HCT116 (cell line): ENCODE data around the gene PRKAG2. TPM values are rescaled to one million over a fixed set of nuclear protein-coding genes. Genes with fewer than 3 reads are reported as not detected.

Experiments used
- ATAC-seq: fragments of 200-7000 bp; cut with Tn5 transposase; 2 replicates; pipeline ENCODE4 v1.9.1; 2020; ENCODE audit warnings: mild to moderate bottlenecking, moderate library complexity
- BruUV-seq: library from RNA; stranded (reverse); fragments of 400-500 nt; replicated peaks from 2 replicates; lab custom pipeline; 2021; lab: Mats Ljungman, UMichigan
- CTCF ChIA-PET: fragments of 300-600 bp; sonication (Branson Sonifier 250); formaldehyde crosslinking; loops from one replicate; lab custom pipeline; 2021; ENCODE audit warnings: antibody characterized with exemption; lab: Charles Lee
- POLR2A ChIA-PET: fragments of 300-600, 350-600 bp; sonication (Branson Sonifier 250); formaldehyde crosslinking; loops from one replicate; lab custom pipeline; 2021; ENCODE audit warnings: antibody characterized with exemption; lab: Charles Lee
- RAD21 ChIA-PET, 2 experiments: fragments of 300-600 bp; sonication (Branson Sonifier 250); formaldehyde crosslinking; loops; one replicate each; lab custom pipeline; 2023; ENCODE audit warnings: low total read pairs in 2 of 2; ENCODE audit not compliant: uncharacterized antibody in 2 of 2, unreplicated experiment in 2 of 2, low non-redundant PET in 1 of 2; lab: Charles Lee
- DNase-seq: peaks from one replicate; pipeline ENCODE4 v3.0.0-alpha.2; 2010; ENCODE audit warnings: low read depth, low spot score
- H2AFZ ChIP-seq: fragments of 200-600 bp; shearing (Covaris generic), sonication (generic); 2 replicates; pipeline ENCODE4 v1.6.1; 2017; ENCODE audit warnings: low read depth, mixed run types, mixed read lengths, antibody characterized with exemption, low read length; ENCODE audit not compliant: poor library complexity, severe bottlenecking
- H3K27ac ChIP-seq: 2 replicates; pipeline ENCODE4 v1.5.1; 2012; ENCODE audit warnings: low read depth, low read length
- H3K27me3 ChIP-seq: fragments of 200-600 bp; sonication (generic); 2 replicates; pipeline ENCODE4 v1.6.1; 2016; ENCODE audit warnings: mixed run types, low read length, mixed read lengths; ENCODE audit not compliant: insufficient read depth
- H3K36me3 ChIP-seq, 2 experiments: fragments of 200-500 bp in 1 of 2; fragments of 200-600 bp in 1 of 2; sonication (Bioruptor generic) in 1 of 2; sonication (generic) in 1 of 2; 2 replicates each; pipeline versions ENCODE4 v1.5.1 to v1.6.1; 2014 to 2016; ENCODE audit warnings: low read length in 2 of 2, inconsistent platforms in 1 of 2, mixed read lengths in 1 of 2, mixed run types in 1 of 2; ENCODE audit not compliant: insufficient read depth in 2 of 2, control insufficient read depth in 1 of 2
- H3K4me1 ChIP-seq, 2 experiments: fragments of 200-600 bp in 1 of 2; sonication (generic) in 1 of 2; 2 replicates each; pipeline versions ENCODE4 v1.5.1 to v1.6.1; 2012 to 2017; ENCODE audit warnings: low read length in 2 of 2, inconsistent platforms in 1 of 2, mild to moderate bottlenecking in 1 of 2, mixed read lengths in 1 of 2, mixed run types in 1 of 2, moderate library complexity in 1 of 2; ENCODE audit not compliant: insufficient read depth in 2 of 2, control insufficient read depth in 1 of 2
- H3K4me2 ChIP-seq: fragments of 200-600 bp; sonication (generic); 2 replicates; pipeline ENCODE4 v1.6.1; 2017; ENCODE audit warnings: mixed run types, low read length, mixed read lengths
- H3K4me3 ChIP-seq, 2 experiments: fragments of 200-600 bp in 1 of 2; sonication (generic) in 1 of 2; replicated peaks in 1 of 2; 2 replicates each; pipeline ENCODE4 v1.5.1; 2011 to 2016; ENCODE audit warnings: low read length in 2 of 2, control low read depth in 1 of 2, low read depth in 1 of 2, mild to moderate bottlenecking in 1 of 2, mixed read lengths in 1 of 2, mixed run types in 1 of 2
- H3K79me2 ChIP-seq: fragments of 200-600 bp; sonication (generic); 2 replicates; pipeline ENCODE4 v1.6.1; 2017; ENCODE audit warnings: mild to moderate bottlenecking, mixed run types, low read length, moderate library complexity, mixed read lengths; ENCODE audit not compliant: insufficient read depth
- H3K9ac ChIP-seq: fragments of 200-600 bp; sonication (generic); 2 replicates; pipeline ENCODE4 v1.6.1; 2016; ENCODE audit warnings: low read length, mixed read lengths
- H3K9me2 ChIP-seq: fragments of 200-600 bp; sonication (generic), shearing (Covaris generic); 2 replicates; pipeline ENCODE4 v1.6.1; 2017; ENCODE audit warnings: mixed run types, mild to moderate bottlenecking, moderate library complexity; ENCODE audit not compliant: insufficient read depth
- H3K9me3 ChIP-seq, 2 experiments: fragments of 200-500 bp in 1 of 2; fragments of 200-600 bp in 1 of 2; sonication (Bioruptor generic) in 1 of 2; sonication (generic) in 1 of 2; 2 replicates each; pipeline ENCODE4 v1.6.1; 2014 to 2017; ENCODE audit warnings: low read length in 2 of 2, mixed read lengths in 2 of 2, inconsistent platforms in 1 of 2, low read depth in 1 of 2, mild to moderate bottlenecking in 1 of 2, mixed run types in 1 of 2, moderate library complexity in 1 of 2; ENCODE audit not compliant: control insufficient read depth in 1 of 2, insufficient read depth in 1 of 2
- H4K20me1 ChIP-seq: fragments of 200-600 bp; sonication (generic), shearing (Covaris generic); 2 replicates; pipeline ENCODE4 v1.6.1; 2017; ENCODE audit warnings: mixed run types, mild to moderate bottlenecking, moderate library complexity; ENCODE audit not compliant: insufficient read depth
- CBX3 ChIP-seq: IDR thresholded peaks from 2 replicates; pipeline ENCODE4 v1.6.1; 2012; ENCODE audit warnings: low read depth
- CTCF ChIP-seq, 3 experiments: fragments of 200-600 bp in 1 of 3; sonication (generic) in 1 of 3; IDR thresholded peaks in 2 of 3; conservative IDR thresholded peaks in 1 of 3; 2 replicates each; pipeline ENCODE4 v1.5.1; 2012 to 2017; ENCODE audit warnings: low read depth in 2 of 3, low read length in 2 of 3, antibody characterized with exemption in 1 of 3, borderline replicate concordance in 1 of 3, control low read depth in 1 of 3, mild to moderate bottlenecking in 1 of 3, mixed read lengths in 1 of 3, mixed run types in 1 of 3, moderate library complexity in 1 of 3; ENCODE audit not compliant: insufficient read depth in 1 of 3
- EGR1 ChIP-seq: IDR thresholded peaks from 2 replicates; pipeline ENCODE4 v1.6.1; 2012; ENCODE audit warnings: low read depth
- ELF1 ChIP-seq: IDR thresholded peaks from 2 replicates; pipeline ENCODE4 v1.6.1; 2012; ENCODE audit warnings: low read depth, borderline replicate concordance
- EZH2 ChIP-seq: fragments of 200-600 bp; sonication (generic); IDR thresholded peaks from 2 replicates; pipeline ENCODE4 v1.6.1; 2017; ENCODE audit warnings: antibody characterized with exemption, mixed run types
- EZH2phosphoT487 ChIP-seq: fragments of 200-600 bp; IDR thresholded peaks from 2 replicates; pipeline ENCODE4 v1.6.1; 2018; ENCODE audit warnings: antibody characterized with exemption, borderline replicate concordance
- JUND ChIP-seq: IDR thresholded peaks from 2 replicates; pipeline ENCODE4 v1.6.1; 2012
- SIN3A ChIP-seq: IDR thresholded peaks from 2 replicates; pipeline ENCODE4 v1.6.1; 2012; ENCODE audit warnings: low read depth
- TCF7L2 ChIP-seq: IDR thresholded peaks from 2 replicates; pipeline ENCODE4 v1.7.0; 2011; ENCODE audit warnings: borderline replicate concordance, inconsistent platforms; ENCODE audit not compliant: insufficient read depth, insufficient read length; ENCODE audit errors: extremely low read depth
- ZBTB33 ChIP-seq: IDR thresholded peaks from 2 replicates; pipeline ENCODE4 v1.6.1; 2011; ENCODE audit warnings: mild to moderate bottlenecking, low read length, moderate library complexity; ENCODE audit not compliant: insufficient replicate concordance; ENCODE audit errors: extremely low read depth
- intact Hi-C: fragments of 100-400 bp; cut with micrococcal nuclease; formaldehyde crosslinking; loops from 2 replicates; pipeline ENCODE4 v1.10.0; 2022
- total RNA-seq: library from RNA; stranded (reverse); gene quantifications from one replicate; pipeline ENCODE4 v1.2.1, GENCODE V29; 2021; ENCODE audit not compliant: unreplicated experiment

Gene PRKAG2
- total RNA-seq, 1 experiment from 2014 or later, result 23.6 TPM

DNA sequence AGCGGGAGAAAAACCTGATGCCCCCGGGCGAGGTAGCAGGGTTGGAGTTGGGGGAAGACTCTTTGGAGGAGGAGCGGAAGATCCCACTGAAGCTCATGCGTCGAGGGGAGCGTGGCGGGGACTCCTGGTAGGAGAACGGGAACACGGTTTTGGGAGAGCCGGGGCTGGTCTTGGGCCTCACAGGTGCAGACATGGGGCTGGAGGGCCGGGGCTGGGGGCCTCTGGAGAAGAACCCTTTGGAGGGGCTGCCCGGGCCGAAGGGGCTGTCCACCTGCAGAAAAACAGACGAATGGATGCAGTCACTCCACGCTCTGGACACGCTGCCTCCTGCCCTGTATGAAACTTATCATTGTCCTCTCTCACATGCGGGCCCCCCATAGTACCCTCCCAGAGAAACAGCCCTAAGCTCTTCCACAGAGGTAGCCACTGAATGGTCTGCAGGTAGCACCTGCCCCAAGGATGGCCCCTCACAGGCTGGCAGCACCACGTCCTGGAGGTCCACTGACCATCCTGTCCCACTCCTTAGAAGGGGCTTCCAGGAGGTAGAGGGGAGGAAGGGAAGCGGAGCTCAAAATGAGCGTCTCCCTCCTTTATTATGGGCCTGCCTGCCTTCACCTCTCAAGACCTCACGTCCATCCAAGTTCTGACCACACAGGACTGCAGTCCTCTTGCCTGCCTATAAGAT lies 95.6 kb downstream of the PRKAG2 start:
- H3K9ac ChIP-seq, result no peak overlapping the region
- TF ChIP-seq TCF7L2, result no peak
- no peak for TF ChIP-seq EZH2phosphoT487
- no peak for TF ChIP-seq EZH2
- ChIA-PET RAD21 (no interaction called here), CTCF (interaction anchor here (1.1 kb wide), 1 partner anchor 466 kb away, joined by 5 read pairs; no protein-coding TSS in a partner anchor), POLR2A (no interaction called here)
- H4K20me1 ChIP-seq, result no peaks in the 10 kb centered on the region
- H3K79me2 ChIP-seq, result no peaks in the 10 kb centered on the region
- no peak overlapping the region for H3K4me2 ChIP-seq
- no peaks in the 10 kb centered on the region for H3K36me3 ChIP-seq
- intact Hi-C loops, result loop anchor here (5.0 kb wide), 1 partner anchor 96 kb away; the partner anchor contains the start of gene PRKAG2
- ATAC-seq (no peak), DNase-seq (no peak)
- no peak overlapping the region for H2AFZ ChIP-seq
- H3K4me3 ChIP-seq, result no peak overlapping the region
- H3K27me3 ChIP-seq, result no peaks in the 10 kb centered on the region
- peaks cover 7 to 13% of the 10 kb centered on the region in 2 experiments for H3K4me1 ChIP-seq
- no peaks in the 10 kb centered on the region for H3K9me2 ChIP-seq
- no peak overlapping the region for H3K27ac ChIP-seq
- BruUV-seq, result no TSS peak
- no peaks in the 10 kb centered on the region for H3K9me3 ChIP-seq

- no peaks in the 10 kb centered on the region for H3K36me3 ChIP-seq
- no peak for ATAC-seq
- no TSS peak for BruUV-seq
- CTCF ChIA-PET, result no interaction called here
- DNase-seq, result no peak
- H3K27me3 ChIP-seq, result no peaks in the 10 kb centered on the region
- H4K20me1 ChIP-seq, result no peaks in the 10 kb centered on the region
- peaks cover 7 to 13% of the 10 kb centered on the region in 2 experiments for H3K4me1 ChIP-seq
- RAD21 ChIA-PET, result no interaction called here
- no peak overlapping the region for H3K9ac ChIP-seq
- H3K9me2 ChIP-seq, result no peaks in the 10 kb centered on the region
- no peak overlapping the region for H3K4me2 ChIP-seq
- H3K4me3 ChIP-seq, result no peak overlapping the region
- no peak overlapping the region for H2AFZ ChIP-seq
- H3K27ac ChIP-seq, result no peak overlapping the region
- intact Hi-C loops, result loop anchor here (5.0 kb wide), 1 partner anchor 97 kb away; the partner anchor contains the start of gene PRKAG2
- no peaks in the 10 kb centered on the region for H3K79me2 ChIP-seq
- POLR2A ChIA-PET, result no interaction called here
- no peaks in the 10 kb centered on the region for H3K9me3 ChIP-seq
- no peak for TF ChIP-seq SIN3A
- TF ChIP-seq JUND, result no peak
- TF ChIP-seq EZH2, result no peak
- no peak for TF ChIP-seq ZBTB33
- TF ChIP-seq ELF1, result no peak
- TF ChIP-seq EGR1, result no peak
- TF ChIP-seq CTCF (IDR thresholded peaks at IDR 0.05 in 2 of 3, conservative IDR thresholded peaks at IDR 0.05 in 1 of 3; ENCODE audit: borderline replicate concordance in 1 of 3, insufficient read depth in 1 of 3, low read depth in 2 of 3, low read length in 2 of 3), result no peak
- no peak for TF ChIP-seq EZH2phosphoT487
- no peak for TF ChIP-seq CBX3
These were observed 96.3 kb downstream of the PRKAG2 start for GRCh38 chr7:151780631-151781030.
